Superior temporal gyrus (tissue), 1 donor: ENCODE measurements around the gene FAM229A.
A peak's percentile ranks its signal among the peaks of the same experiment; 100 is the strongest.

ENCODE experiments used
- DNase-seq: peaks from one replicate; pipeline ENCODE4 v3.0.0-alpha.2; 2016; ENCODE audit errors: extremely low spot score

FAM229A gene

DNA sequence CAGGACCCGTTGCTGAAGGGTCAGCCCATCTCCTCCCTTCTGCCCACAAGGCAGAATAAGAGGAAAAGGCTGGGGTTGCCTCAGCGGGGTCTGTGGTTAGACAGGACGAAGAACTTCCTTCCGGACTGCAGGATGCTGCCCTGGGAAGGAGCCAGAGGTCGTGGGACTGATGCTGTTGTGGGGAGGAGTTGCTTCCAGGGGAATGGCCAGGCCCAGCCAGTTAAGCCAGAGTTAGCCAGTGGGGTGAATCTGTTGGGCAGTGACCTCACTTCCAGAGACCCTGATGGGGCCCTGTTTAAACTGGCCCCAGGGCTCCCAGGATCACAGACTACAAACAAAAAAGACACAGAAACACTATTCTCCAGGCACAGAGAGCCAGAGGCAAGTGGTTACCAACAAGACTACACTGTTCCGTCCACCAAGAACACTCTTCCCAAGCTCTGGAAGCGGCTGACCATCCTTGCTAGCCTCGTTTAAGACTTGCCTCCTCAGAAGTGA lies 13.0 kb downstream of the FAM229A start:
- no peak for DNase-seq

DNA sequence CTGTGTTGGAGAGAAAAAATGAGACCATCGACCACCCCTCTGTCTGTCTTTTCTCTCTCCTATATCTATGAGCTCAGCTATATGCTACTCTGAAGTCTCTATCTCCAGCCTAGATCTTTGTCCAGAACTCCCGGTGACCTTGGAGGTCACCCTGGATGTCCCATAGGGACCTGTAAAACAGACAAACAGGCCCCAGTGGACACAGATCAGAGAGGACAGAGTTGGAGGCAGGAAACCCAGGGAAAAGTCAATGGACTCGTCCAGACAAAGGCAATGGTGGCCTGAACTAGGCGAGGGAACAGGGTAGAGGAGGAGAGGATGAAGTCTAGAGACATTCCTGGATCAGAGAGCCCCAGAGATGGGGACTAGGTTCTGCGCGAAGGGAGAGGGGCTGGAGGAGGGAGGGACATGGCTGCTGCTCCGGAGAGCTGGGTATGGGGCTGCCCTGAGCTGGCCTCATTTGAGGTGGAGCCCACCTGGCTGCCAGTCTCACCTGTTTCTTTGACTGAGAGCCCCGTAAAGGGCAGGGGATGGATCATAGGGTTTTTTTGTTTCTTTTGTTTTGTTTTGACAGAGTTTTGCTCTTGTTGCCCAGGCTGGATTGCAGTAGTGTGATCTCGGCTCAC lies 15.6 kb downstream of the FAM229A start:
- DNase-seq: no peak

DNA sequence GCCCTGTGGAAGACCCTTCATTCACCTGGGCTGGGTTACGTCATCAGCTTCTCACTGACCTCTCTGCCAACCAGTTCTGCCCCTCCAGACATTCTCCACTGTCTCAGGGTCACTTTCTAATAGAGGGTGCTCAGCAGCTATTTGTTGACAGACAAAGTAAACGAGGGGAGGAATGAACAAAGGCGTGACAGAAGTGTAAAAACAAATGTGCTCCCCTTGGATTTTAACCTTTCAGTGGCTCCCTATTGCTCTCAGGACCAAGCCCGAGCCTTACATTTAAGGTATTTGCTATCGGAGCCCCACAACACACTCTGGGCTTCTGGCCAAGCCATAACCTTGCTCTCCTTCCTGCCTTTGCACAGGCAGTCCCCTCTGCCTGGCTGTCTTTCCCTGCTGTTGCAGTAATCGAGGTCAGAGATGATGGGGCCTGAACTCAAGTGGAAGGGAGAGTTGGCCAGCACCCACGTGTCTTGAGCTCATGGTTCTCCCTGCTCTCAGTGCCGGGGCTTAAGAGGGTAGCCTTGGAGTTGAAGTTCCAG lies 16.9 kb downstream of the FAM229A start:
- no peak for DNase-seq

DNA sequence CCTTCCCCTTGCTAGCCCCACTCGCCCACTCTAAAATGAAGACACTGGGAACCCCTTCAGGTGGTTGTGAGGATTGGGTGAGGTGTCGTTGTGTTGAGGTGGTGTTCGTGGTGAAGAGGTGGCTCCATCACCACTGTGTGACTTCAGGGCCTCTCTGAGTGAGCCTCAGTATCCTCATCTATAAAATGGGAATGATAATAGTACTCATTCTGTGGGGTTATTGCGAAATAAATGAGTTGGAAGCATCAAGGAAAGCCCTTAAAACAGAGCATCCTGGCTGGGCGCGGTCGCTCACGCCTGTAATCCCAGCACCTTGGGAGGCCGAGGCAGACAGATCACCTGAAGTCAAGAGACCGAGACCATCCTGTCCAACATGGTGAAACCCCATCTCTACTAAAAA lies 19.6 kb downstream of the FAM229A start:
- DNase-seq: no peak

DNA sequence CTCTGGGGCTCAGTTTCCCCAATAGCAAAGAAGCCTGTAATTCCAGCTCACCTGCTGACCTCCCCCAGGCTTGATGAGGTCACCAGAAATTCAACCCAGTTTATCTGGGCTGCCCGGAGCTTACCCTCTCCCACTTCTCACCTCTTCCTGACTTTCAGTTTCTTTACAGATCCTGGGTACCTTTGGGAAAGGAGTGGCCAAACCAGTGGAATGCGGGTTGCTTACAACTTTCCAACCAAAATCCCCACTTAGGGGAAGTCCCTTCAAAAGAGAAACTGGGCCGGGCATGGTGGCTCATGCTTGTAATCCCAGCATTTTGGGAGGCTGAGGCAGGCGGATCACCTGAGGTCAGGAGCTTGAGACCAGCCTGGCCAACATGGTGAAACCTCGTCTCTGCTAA lies 20.3 kb downstream of the FAM229A start:
- no peak for DNase-seq

DNA sequence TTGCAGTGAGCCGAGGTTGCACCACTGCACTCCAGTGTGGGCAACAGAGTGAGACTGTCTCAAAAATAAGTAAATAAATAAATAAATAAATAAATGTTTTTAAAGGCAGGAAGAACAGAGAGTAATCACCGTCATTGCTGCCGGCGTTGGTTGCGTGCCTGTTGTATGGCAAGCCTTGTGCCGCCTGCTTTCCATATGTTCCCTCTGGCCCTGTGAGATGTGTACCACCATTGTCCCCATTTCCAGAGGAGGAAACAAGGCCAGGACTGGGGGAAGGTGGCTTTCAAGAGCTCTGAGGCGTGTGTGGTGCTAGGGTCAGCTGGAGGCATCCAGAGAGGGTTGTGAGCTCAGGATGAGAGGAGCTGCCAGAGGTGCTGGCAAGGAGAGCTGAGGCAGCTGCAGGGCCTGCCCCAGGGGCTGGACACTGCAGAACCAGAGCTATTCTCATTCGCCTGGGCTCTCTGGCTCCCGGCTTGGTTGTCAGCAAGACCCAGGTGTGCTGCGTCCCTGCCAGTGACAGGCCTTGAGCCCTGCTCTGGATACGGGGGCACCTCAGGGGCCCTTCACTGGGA lies 21.0 kb downstream of the FAM229A start:
- DNase-seq: peak; percentile 35

DNA sequence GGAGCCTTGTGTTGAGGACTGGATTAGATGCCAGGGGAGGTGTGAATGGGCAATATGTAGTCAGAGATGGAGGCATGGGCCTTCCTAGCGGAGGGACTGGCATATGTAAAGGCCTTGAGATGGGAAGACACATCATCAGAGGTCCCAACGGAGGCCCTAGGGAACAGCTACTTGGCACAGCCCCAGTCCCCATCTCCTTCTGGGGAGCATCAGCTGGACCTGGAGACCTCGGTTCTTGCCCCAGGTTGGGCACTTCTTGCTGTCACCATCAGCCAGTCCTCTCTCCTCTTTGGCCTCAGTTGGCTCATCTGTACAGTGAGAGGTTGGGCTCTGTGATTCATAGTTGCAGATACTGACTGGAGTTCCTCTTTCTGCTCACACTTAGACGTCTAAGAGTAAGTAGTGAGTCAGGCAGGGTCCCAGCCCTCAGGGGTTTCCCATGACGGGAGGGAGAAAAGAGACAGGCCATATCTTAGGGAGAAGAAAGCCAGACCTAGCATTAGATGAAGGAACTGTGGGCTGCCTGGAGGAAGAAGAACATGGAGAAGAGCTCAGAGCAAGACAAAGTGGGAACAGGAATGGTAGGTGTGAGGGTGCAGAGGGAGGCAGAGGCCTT lies 22.8 kb downstream of the FAM229A start:
- DNase-seq: peak; percentile 34

DNA sequence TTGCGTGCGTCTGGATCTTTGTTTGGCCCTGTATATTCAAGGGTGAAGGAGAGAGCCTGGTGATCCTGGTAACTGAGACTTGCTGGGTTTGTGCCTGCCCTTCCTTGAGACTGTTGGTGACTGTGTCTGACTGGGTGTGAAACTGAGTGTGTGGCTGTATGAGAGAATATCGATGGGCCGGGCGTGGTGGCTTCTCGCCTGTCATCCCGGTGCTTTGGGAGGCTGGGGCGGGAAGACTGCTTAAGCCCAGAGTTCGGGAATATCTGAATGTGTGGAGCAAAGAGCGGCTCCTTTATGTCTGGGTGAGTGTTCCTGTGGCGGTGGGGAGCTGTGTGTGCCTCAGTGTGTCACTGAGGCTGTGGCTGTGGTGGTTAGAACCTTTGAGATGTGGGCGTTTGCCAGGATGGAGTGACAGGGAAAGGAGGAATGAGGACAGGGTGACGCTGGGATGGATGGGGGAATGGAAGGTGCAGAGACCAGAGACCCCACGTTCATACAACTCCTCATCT lies 23.6 kb downstream of the FAM229A start:
- DNase-seq: no peak

DNA sequence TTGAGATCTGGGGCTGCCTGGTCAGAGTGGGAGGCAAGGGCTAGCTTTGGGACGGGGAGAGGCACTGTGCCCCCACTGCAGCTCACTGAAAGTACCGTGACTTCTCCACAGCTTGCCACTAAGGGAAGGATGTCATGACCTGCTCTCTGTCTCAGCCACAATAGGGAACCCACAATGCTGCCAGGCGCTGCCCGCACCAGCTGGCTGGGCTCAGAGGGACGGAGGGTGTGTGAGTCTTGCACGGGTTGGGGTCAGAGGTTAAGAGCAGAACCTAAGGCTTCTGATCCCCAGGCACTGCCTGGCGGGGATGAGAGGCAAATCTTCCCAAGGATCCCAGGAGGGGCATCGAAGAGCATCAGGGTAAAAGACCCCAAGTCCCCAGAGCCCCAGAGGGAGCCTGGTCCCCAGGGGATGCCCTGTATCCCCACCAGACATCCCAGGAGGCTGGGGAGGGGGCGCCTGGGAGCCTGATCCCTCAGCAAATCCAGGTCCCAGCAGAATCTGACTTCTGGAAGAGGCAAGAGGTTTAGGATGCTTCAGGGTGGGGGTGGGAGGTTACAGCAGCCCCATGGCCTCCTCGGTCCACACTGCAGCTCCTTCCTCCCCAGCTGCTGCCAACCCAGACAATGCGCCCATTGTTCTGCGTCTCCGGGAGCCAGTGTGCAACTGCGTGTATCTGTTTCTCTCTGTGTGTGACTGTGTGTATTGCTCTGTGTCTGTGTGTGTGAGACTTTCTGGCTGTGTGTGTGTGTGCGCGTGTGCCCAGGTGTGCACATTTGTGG lies 24.2 kb downstream of the FAM229A start:
- peak; percentile 94 for DNase-seq

DNA sequence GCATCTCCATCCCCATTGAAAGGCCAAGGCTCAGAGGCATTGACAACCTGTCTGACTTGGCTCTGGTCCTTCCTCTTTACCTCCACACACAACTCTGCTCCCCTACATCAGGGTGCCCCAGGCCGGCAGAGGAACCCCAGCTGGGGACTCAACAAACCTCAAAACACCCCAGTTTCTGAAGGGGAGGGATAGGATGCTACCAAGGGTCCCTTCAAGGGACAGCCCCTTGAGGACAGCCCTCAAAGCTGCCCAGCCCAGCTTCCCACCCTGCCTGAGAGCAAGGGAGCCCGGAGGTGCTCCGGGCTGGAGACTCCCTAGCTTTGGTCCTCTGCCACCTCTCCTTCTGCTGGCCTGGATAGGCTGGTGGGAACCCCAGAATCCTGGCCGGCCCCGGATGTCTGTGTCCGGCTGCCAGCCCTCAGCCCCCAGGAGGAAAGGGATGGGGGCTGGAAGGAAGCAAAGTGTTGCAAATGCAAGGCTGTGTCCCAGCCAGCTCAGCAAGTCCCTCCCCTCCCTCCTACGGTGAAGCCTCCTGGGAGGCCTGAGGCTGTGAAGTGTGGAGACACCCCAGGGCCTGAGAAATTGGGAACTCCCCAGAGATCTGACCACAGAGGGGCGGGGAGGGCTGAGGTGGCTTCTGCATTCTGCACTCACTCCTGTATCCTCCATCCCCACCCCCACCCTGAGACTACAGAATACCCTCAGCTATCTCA lies 25.2 kb downstream of the FAM229A start:
- DNase-seq: peak; percentile 32

DNA sequence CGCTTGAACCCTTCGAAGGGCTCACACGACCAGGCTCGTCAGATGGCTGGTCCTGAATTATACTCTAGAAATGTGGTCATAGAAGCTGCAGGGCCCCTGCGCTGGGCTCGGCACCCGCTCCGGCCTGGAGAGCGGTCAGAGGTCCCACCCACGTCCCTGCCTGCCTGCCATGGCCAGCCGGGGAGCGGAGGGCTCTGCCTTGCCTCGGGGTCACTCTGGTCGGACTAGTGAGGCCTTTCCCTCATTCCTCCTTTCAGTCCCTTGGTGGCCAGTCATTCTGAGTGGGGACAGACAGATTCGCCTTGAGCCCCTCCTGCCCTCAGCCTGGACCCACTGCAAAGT lies 25.7 kb downstream of the FAM229A start:
- peak; percentile 32 for DNase-seq

DNA sequence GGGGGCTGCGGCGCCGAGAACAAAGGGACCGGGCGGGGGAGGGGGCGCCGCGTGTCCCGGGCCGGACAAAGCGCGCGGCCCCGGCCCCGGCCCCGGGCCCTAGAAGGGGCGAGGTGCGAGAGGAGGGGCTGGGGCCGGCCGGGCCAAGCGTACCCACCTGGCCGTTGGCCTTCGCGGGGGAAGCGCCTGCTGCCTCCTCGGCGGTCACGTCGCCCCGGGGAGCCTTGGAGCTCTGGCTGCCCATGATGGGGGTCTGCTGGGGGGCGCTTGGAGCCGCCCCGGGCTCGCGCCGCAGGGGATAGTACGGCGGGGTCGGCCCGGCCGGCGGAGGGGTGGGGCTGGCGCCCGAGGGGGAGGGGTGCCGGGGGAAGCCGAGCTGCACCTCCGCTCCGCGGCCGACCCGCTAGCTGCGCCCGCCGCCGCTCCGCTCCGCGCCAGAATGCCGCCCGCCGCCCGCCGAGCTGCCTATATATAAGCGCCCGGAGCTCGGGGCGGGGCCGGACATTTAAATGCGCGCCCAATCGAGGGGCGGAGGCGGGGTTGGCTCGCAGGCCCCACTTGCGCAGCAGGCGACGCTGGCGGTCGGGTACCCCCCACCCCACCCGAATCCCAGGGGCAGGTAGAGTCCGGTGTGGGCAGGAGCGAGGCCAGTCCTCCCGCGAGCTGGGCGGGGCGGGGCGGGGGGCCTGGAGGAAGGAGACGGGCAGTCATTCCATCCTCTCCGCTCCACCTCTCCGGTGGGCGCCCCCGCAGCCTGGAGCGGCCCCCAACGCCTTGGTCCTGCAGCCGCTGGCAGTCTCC lies 26.3 kb downstream of the FAM229A start, which contains the start of gene MARCKSL1:
Gene MARCKSL1 (minus strand): TSS at position 444 of the 801 bp plus-strand sequence. CDS start 200 bp downstream, at position 244.
- peak; percentile 88 for DNase-seq

DNA sequence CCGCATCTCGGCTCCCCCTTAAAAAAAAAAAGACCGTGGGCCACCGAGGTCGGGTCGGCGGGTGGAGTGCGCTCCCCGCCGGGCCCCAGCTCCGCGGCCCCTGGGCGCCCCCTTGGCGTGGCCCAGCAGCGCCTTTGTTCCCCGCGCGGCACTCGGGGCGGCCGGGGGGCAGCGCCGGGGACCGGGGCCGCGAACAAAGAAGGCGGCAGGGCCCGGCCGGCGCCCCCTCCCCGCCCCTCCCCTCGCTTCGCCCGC lies 26.8 kb downstream of the FAM229A start:
- no peak for DNase-seq

DNA sequence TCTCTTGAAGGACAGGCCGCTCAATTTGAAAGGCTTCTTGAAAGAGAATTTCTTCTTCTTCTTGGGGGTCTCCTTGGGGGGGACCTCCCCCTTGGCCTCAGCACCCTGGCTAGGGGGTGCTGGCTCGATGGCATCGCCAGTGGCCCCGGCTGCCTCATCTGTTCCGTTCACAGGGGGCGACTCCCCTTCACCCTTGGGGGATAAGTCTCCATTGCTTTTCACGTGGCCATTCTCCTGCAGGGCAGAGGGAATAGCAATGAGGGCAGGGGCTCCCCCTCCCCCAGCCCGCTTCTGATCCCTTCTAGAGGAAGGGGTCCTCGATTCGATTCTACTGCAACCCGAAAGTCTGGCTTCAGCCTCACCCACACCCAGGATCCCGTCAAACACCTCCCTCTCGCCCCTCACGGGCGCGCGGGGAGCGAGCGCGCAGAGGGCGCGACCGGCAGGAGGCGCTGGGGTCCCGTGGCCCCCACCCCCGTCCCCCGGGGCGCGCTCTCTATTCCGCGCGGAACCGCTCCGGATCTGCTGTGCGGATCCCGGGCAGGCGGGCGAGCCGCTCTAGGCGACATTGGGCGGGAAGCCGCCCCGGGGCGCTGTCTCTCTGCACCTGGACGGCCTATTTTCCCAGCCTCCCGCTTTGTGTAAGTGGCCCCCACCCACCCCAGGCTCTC lies 27.3 kb downstream of the FAM229A start:
- DNase-seq: peak; percentile 47

DNA sequence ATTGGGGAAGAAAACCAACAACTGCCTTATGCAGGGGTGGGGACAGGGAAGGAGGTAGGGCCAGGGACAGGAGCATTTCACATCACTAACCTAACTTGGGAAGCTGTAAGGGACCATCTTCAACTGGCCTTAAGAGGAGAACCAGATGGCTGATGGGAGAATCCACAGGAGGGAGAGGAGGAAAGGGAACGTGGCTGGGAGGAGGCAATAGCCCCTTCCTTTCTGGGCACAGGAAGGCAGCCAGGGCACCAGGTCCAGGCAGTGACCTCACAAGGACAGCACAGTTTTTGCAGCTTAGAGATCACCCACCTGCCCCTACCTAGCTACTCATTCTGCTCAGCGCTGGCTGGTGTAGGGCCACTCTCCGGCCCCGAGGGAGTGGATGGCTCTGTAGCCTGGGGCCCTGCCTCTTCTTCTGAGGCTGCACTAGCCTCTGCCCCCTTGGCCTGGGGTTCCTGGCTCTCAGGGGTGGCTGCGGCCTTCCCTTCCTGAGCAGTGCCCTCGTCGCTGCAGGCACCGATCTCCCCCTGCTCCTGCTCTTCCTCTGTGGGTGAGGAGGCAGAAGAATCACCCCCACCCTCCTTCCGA lies 27.9 kb downstream of the FAM229A start:
- DNase-seq: peak; percentile 13

DNA sequence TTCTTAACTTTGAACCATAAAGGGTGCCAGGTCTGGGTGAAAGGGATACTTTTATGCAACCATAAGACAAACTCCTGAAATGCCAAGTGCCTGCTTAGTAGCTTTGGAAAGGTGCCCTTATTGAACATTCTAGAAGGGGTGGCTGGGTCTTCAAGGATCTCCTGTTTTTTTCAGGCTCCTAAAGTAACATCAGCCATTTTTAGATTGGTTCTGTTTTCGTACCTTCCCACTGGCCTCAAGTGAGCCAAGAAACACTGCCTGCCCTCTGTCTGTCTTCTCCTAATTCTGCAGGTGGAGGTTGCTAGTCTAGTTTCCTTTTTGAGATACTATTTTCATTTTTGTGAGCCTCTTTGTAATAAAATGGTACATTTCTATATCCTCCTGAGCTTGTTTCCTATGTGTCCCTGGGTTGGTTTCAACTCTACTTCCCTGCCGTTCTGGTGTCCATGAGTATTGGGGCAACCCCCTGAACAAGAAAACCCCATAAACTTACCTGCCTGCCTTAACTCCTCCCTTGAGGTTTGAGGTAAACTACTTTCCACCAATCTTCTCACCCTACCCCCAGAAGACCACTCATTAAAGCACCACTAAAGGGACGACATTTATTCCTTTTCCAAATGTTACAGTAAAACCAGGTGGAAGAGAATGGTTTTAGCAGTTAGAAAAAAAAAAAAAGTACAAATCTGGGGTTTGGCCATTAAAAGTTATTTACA lies 28.9 kb downstream of the FAM229A start:
- peak; percentile 13 for DNase-seq

DNA sequence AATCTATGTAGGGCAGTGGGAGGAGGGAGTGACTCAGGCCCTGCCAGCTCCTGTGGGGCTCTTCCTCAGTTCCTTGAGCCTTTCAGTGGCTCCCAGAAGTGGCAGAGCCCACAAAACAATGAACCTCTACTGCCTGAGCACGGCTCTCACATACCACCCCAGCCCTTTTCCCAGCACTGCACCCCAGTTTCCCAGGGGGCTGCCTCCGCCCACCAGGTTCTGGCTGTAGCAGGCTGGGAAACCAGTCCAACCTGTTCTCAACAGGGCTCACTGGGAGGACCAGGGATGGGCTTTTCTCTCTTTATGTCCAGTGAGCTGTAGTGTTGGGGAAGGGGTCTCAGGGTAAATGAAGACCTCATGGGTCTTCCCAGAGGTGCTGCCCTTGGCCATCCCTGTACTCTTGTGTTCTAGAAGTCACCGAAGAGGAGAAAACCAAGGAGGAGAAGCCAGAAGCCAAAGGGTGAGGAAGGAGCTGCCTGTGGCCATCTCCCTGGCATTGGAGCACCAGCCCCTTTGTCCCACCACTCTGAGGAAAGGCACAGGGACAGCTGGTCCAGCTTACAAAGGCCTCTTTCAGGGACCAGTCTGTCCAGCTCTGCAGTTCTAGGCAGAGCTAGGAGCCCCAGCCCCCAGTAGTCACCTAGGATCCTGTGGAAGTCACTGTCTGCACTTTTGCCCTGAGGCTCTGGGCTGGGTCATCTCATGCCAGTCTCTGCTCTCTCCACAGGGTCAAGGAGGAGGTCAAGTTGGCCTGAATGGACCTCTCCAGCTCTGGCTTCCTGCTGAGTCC lies 29.8 kb downstream of the FAM229A start:
- peak; percentile 63 for DNase-seq

DNA sequence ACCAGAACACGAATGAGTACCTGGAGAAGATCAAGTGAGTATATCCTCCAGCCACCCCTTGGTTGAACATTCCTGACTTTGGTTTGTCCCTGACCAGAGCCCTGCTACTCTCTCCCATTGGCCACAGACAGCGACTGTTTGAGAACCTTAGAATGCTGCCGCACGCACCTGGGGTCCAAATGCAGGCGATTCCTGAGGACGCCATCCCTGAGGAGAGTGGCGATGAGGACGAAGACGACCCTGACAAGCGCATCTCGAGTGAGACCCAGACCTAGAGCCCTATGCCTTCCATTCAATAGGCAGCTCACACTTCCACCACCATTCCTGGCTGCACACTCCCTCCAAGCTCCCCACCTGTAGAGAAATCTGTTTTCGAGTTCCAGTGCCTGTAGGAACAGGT lies 30.7 kb downstream of the FAM229A start:
- DNase-seq: no peak
